Epidermal melanocyte (primary cell): ENCODE measurements around the gene MTTP.

Source experiments
- DNase-seq: peaks from one replicate; pipeline ENCODE4 v3.0.0; 2011; ENCODE audit warnings: low spot score; ENCODE audit not compliant: insufficient read length

MTTP gene

GRCh38 chr4:99669084-99669483 is 94.5 kb downstream of the MTTP start:
- no peak for DNase-seq

- no peak for DNase-seq
Observed at GRCh38 chr4:99670409-99671073, 95.9 kb downstream of the MTTP start.
